Nephron (organoid): ENCODE results near the gene BAIAP2.

Experiments used
- H3K27ac Mint-ChIP-seq, 3 experiments: 2 replicates each; pipeline ENCODE4 v1.8.0; 2020; ENCODE audit warnings: mixed read lengths in 3 of 3, mild to moderate bottlenecking in 2 of 3, moderate library complexity in 1 of 3
- H3K27me3 Mint-ChIP-seq: 2 replicates; pipeline ENCODE4 v1.8.0; 2021; ENCODE audit warnings: low read depth, mild to moderate bottlenecking, moderate library complexity, mixed read lengths
- H3K36me3 Mint-ChIP-seq: 2 replicates; pipeline ENCODE4 v1.8.0; 2020; ENCODE audit warnings: low read depth, mixed read lengths
- H3K4me1 Mint-ChIP-seq: 2 replicates; pipeline ENCODE4 v1.8.0; 2020; ENCODE audit warnings: mixed read lengths
- H3K4me3 Mint-ChIP-seq, 3 experiments: 2 replicates each; pipeline ENCODE4 v1.8.0; 2020; ENCODE audit warnings: mild to moderate bottlenecking in 3 of 3, mixed read lengths in 3 of 3, moderate library complexity in 2 of 3
- H3K9me3 Mint-ChIP-seq: 2 replicates; pipeline ENCODE4 v1.8.0; 2020; ENCODE audit warnings: mixed read lengths
- CTCF ChIP-seq, 3 experiments: fragments of 200-600 bp; sonication (generic); IDR thresholded peaks; one replicate each; pipeline ENCODE4 v1.5.0; 2021; ENCODE audit warnings: antibody characterized with exemption in 3 of 3; ENCODE audit not compliant: unreplicated experiment in 3 of 3

The BAIAP2 gene

DNA sequence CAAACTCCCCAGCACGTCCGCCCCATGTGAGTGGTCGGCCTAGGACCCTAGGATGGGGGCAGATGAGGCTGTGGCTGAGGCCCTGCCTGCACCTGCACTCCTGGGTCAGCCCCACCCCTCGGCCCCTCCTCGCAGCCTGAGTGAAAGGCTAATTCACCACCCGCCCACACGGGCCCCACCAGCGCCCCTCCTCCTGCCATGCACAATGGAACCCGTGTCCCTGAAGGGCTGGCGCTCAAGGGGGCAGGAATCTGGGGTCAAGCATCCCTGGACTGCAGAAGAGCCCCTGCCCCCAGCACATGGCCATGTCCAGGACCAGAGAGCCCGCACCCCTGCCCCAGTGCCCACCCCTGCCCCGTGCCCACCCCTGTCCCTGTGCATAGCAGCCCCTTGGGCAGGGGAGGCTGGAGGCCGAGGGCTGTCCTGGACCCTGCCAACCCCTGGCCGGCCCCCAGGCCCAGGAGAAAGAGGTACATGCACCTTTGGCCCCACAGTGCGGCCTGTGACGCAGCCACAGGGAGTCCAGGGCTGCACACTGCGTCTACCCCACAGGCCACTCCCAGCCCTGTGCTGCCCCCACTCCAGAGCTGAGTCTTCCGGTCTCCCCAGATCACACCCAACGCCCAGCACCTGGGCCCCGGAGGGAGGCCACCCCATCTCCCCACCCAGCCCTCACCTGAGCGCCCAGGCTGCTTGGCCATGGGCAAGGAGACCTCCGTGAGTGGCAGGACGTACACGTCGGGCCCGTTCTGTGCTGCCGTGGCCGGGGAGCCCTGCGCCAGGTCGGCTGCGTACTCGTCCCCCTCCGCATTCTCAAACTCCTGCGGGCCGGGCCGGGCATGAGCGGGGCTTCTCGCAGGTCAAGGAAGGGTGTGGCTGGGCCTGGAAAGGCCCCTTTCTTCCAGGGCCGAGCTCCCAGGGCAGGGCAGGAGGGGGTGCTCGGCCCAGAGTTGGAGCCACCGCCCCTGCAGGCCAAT is 95.7 kb downstream of the BAIAP2 start:
- H3K27ac Mint-ChIP-seq, result no peak overlapping the region
- TF ChIP-seq CTCF (IDR thresholded peaks at IDR 0.05; ENCODE audit: unreplicated experiment in 3 of 3), result no peak
- no peaks in the 10 kb centered on the region for H3K27me3 Mint-ChIP-seq
- no peaks in the 10 kb centered on the region for H3K36me3 Mint-ChIP-seq
- no peaks in the 10 kb centered on the region for H3K4me1 Mint-ChIP-seq
- H3K4me3 Mint-ChIP-seq, result no peak overlapping the region
- no peaks in the 10 kb centered on the region for H3K9me3 Mint-ChIP-seq

GRCh38 chr17:81131486-81132196 is 96.7 kb downstream of the BAIAP2 start:
- no peaks in the 10 kb centered on the region for H3K27me3 Mint-ChIP-seq
- no peak overlapping the region for H3K4me3 Mint-ChIP-seq
- H3K9me3 Mint-ChIP-seq, result no peaks in the 10 kb centered on the region
- H3K27ac Mint-ChIP-seq, result no peak overlapping the region
- no peak for TF ChIP-seq CTCF (IDR thresholded peaks at IDR 0.05; ENCODE audit: unreplicated experiment in 3 of 3)
- no peaks in the 10 kb centered on the region for H3K4me1 Mint-ChIP-seq
- H3K36me3 Mint-ChIP-seq, result no peaks in the 10 kb centered on the region

GRCh38 chr17:81132197-81132540 is 97.2 kb downstream of the BAIAP2 start:
- Mint-ChIP-seq H3K9me3 (no peaks in the 10 kb centered on the region), H3K27me3 (no peaks in the 10 kb centered on the region), H3K36me3 (no peaks in the 10 kb centered on the region), H3K4me3 (no peak overlapping the region), H3K27ac (no peak overlapping the region), H3K4me1 (no peaks in the 10 kb centered on the region)
- no peak for TF ChIP-seq CTCF (IDR thresholded peaks at IDR 0.05; ENCODE audit: unreplicated experiment in 3 of 3)

GRCh38 chr17:81132770-81133723 is 98.1 kb downstream of the BAIAP2 start:
- no peak for TF ChIP-seq CTCF (IDR thresholded peaks at IDR 0.05; ENCODE audit: unreplicated experiment in 3 of 3)
- Mint-ChIP-seq H3K4me3 (no peak overlapping the region), H3K9me3 (no peaks in the 10 kb centered on the region), H3K27me3 (no peaks in the 10 kb centered on the region), H3K4me1 (no peaks in the 10 kb centered on the region), H3K36me3 (no peaks in the 10 kb centered on the region), H3K27ac (no peak overlapping the region)

- Mint-ChIP-seq H3K9me3 (no peaks in the 10 kb centered on the region), H3K27me3 (peaks cover 4% of the 10 kb centered on the region), H3K36me3 (no peaks in the 10 kb centered on the region), H3K27ac (no peak overlapping the region), H3K4me1 (no peaks in the 10 kb centered on the region), H3K4me3 (no peak overlapping the region)
- no peak for TF ChIP-seq CTCF (IDR thresholded peaks at IDR 0.05; ENCODE audit: unreplicated experiment in 3 of 3)
These were observed 99.3 kb downstream of the BAIAP2 start for GRCh38 chr17:81134064-81134781.
